ENCODE measurements around the gene TTC33. TPM values are rescaled to one million over a fixed set of nuclear protein-coding genes. Genes with fewer than 3 reads are reported as not detected.

Gene TTC33
- total RNA-seq, 2 donors from 2014 or later: 10.3 to 22.5 TPM

GRCh38 chr5:40654377-40654991 lies 101.3 kb downstream of the TTC33 start:
- Histone ChIP-seq H3K9me3 (no peaks in the 10 kb centered on the region), H3K36me3 (no peaks in the 10 kb centered on the region), H3K4me1 (ENCODE audit: control insufficient read depth in 1 of 2, low read depth in 2 of 2) (no peaks in the 10 kb centered on the region), H3K27me3 (replicated peaks; ENCODE audit: insufficient read depth) (no peaks in the 10 kb centered on the region), H3K27ac (no peak overlapping the region), H3K4me3 (no peak overlapping the region)
- ATAC-seq (ENCODE audit: insufficient number of reproducible peaks, low FRiP score, low read depth) (no peak), DNase-seq (ENCODE audit: low spot score) (no peak)
- TF ChIP-seq, protein P1, sequence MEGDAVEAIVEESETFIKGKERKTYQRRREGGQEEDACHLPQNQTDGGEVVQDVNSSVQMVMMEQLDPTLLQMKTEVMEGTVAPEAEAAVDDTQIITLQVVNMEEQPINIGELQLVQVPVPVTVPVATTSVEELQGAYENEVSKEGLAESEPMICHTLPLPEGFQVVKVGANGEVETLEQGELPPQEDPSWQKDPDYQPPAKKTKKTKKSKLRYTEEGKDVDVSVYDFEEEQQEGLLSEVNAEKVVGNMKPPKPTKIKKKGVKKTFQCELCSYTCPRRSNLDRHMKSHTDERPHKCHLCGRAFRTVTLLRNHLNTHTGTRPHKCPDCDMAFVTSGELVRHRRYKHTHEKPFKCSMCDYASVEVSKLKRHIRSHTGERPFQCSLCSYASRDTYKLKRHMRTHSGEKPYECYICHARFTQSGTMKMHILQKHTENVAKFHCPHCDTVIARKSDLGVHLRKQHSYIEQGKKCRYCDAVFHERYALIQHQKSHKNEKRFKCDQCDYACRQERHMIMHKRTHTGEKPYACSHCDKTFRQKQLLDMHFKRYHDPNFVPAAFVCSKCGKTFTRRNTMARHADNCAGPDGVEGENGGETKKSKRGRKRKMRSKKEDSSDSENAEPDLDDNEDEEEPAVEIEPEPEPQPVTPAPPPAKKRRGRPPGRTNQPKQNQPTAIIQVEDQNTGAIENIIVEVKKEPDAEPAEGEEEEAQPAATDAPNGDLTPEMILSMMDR (IDR thresholded peaks at IDR 0.05): no peak

DNA sequence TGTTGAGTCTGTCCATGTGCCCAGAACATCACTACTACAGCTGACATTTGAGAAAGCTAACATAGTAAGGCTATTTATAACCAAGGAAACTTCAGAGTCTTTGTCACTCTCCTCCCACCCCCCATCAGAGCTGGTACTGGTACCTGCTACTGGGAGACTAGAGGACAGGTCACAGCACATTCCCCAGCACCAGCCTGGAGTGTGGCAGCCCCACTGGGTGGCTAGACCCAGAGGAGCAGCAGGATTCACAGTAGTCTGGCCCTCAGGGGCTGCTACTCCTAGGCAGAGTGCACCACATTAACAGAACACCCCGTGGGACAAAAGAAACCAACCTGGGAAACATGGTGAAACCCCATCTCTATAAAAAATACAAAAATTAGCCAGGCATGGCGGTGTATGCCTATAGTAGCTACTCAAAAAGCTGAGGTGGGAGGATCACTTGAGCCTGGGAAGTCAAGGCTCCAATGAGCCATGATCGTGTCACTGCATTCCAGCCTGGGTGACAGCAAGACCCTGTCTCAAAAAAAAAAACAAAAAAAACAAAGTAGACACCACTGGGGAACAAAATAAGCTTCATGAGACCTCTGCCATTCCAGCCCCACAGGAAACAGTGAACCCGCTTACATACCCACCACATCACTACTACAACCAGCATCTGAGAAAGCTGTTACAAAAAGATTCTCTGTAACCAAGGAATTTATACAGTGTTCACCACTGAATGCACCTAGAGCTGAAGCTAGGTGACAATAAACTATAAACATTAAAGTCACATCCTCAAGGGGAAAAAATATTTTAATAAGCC lies 102.3 kb downstream of the TTC33 start:
- H3K4me1 ChIP-seq (ENCODE audit: control insufficient read depth in 1 of 2, low read depth in 2 of 2): no peaks in the 10 kb centered on the region
- no peak overlapping the region for H3K27ac ChIP-seq
- H3K9me3 ChIP-seq: no peaks in the 10 kb centered on the region
- no peaks in the 10 kb centered on the region for H3K27me3 ChIP-seq (replicated peaks; ENCODE audit: insufficient read depth)
- TF ChIP-seq, protein P1 (IDR thresholded peaks at IDR 0.05): no peak
- DNase-seq (ENCODE audit: low spot score) (no peak), ATAC-seq (ENCODE audit: insufficient number of reproducible peaks, low FRiP score, low read depth) (no peak)
- H3K36me3 ChIP-seq: no peaks in the 10 kb centered on the region
- H3K4me3 ChIP-seq: no peak overlapping the region

DNA sequence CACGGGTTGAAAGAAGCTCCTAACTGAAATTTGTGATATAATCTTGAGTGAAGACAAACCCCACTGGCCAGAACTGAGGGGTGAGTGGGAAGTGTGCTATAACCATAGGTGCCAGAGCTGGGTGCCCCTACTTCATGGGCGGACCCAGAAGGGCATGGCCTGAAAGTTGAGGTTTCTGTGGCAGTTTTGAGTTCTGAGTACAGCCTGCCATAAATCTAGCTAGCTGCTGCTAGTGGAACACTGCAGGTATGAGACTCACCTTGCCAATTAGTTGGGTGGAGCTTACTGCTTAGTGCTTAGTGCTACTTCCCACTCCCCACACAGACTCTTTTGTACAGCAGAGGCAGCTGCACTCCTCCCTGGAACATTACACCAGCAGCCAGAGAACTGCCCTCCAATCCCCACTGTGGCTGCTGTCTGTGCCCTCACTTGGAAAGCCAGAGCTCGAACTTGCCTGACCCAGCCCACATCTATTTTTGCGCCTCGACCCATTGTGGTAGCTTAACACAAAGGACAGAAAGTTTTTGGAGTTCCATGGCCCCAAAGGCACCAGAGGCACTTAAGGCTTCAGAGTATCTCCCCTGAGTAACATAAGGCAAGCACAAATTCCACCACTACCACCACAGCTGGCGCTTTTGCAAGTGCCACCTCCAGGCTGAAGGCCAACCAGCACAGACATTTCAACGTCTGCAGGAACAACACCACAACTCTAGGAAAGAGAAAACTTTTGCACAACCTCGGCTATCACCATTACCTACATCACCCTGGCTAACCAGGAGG lies 103.1 kb downstream of the TTC33 start:
- Histone ChIP-seq H3K27me3 (replicated peaks; ENCODE audit: insufficient read depth) (no peaks in the 10 kb centered on the region), H3K4me3 (no peak overlapping the region), H3K4me1 (ENCODE audit: control insufficient read depth in 1 of 2, low read depth in 2 of 2) (no peaks in the 10 kb centered on the region), H3K36me3 (no peaks in the 10 kb centered on the region), H3K27ac (no peak overlapping the region), H3K9me3 (no peaks in the 10 kb centered on the region)
- no peak for ATAC-seq (ENCODE audit: insufficient number of reproducible peaks, low FRiP score, low read depth)
- TF ChIP-seq, protein P1 (IDR thresholded peaks at IDR 0.05): no peak
- DNase-seq (ENCODE audit: low spot score): no peak

- H3K36me3 ChIP-seq: no peaks in the 10 kb centered on the region
- no peaks in the 10 kb centered on the region for H3K27me3 ChIP-seq (replicated peaks; ENCODE audit: insufficient read depth)
- no peak overlapping the region for H3K27ac ChIP-seq
- no peak for DNase-seq (ENCODE audit: low spot score)
- no peaks in the 10 kb centered on the region for H3K9me3 ChIP-seq
- no peaks in the 10 kb centered on the region for H3K4me1 ChIP-seq (ENCODE audit: control insufficient read depth in 1 of 2, low read depth in 2 of 2)
- ATAC-seq (ENCODE audit: insufficient number of reproducible peaks, low FRiP score, low read depth): no peak
- TF ChIP-seq, protein P1 (IDR thresholded peaks at IDR 0.05): no peak
- H3K4me3 ChIP-seq: no peak overlapping the region
These were observed 104.6 kb downstream of the TTC33 start for GRCh38 chr5:40651201-40651600.

GRCh38 chr5:40649463-40650030 lies 106.2 kb downstream of the TTC33 start:
- ATAC-seq (ENCODE audit: insufficient number of reproducible peaks, low FRiP score, low read depth) (no peak), DNase-seq (ENCODE audit: low spot score) (no peak)
- Histone ChIP-seq H3K9me3 (no peaks in the 10 kb centered on the region), H3K27me3 (replicated peaks; ENCODE audit: insufficient read depth) (no peaks in the 10 kb centered on the region), H3K4me3 (no peak overlapping the region), H3K4me1 (ENCODE audit: control insufficient read depth in 1 of 2, low read depth in 2 of 2) (no peaks in the 10 kb centered on the region), H3K27ac (no peak overlapping the region), H3K36me3 (no peaks in the 10 kb centered on the region)
- TF ChIP-seq, protein P1 (IDR thresholded peaks at IDR 0.05): no peak
